ENCODE measurements around the gene EPM2A. TPM values are rescaled to one million over a fixed set of nuclear protein-coding genes. Genes with fewer than 3 reads are reported as not detected.
"Not testable (repeated sequence)": the region's sequence is repeated elsewhere in the genome, so short reads cannot be mapped to it uniquely, and the experiment has no call there.

EPM2A gene
- polyA plus RNA-seq, 3 donors from 2014 or later = 5.7 to 12.8 (median 7.9) TPM

- Mint-ChIP-seq H3K27me3 (ENCODE audit: low read depth in 3 of 3) (no peaks in the 10 kb centered on the region), H3K9me3 (peaks cover 0 to 4% (median 2%) of the 10 kb centered on the region in 6 donors), H3K4me1 (no peaks in the 10 kb centered on the region), H3K27ac (no peak overlapping the region), H3K36me3 (peaks cover 0 to 8% (median 3%) of the 10 kb centered on the region in 3 donors), H3K4me3 (no peak overlapping the region)
- no peak for DNase-seq
Measured at GRCh38 chr6:145723646-145724045, 11.7 kb downstream of the EPM2A start.

- Mint-ChIP-seq H3K27ac (no peak overlapping the region), H3K4me1 (no peaks in the 10 kb centered on the region), H3K4me3 (no peak overlapping the region), H3K9me3 (peaks cover 0 to 5% (median 3%) of the 10 kb centered on the region in 6 donors), H3K27me3 (ENCODE audit: low read depth in 3 of 3) (no peaks in the 10 kb centered on the region), H3K36me3 (peaks cover 0 to 8% (median 3%) of the 10 kb centered on the region in 3 donors)
- no peak for DNase-seq
Measured at GRCh38 chr6:145722190-145722589, 13.1 kb downstream of the EPM2A start.

GRCh38 chr6:145721144-145721543, 14.2 kb downstream of the EPM2A start:
- Mint-ChIP-seq H3K9me3 (peaks cover 0 to 5% (median 4%) of the 10 kb centered on the region in 6 donors), H3K27ac (no peak overlapping the region), H3K4me3 (no peak overlapping the region), H3K4me1 (no peaks in the 10 kb centered on the region), H3K27me3 (ENCODE audit: low read depth in 3 of 3) (no peaks in the 10 kb centered on the region), H3K36me3 (peaks cover 0 to 14% (median 8%) of the 10 kb centered on the region in 3 donors)
- DNase-seq = no peak

- H3K27ac Mint-ChIP-seq = no peak overlapping the region
- DNase-seq = no peak
- peaks cover 1 to 8% (median 6%) of the 10 kb centered on the region in 6 donors for H3K9me3 Mint-ChIP-seq
- H3K4me1 Mint-ChIP-seq = peaks cover 5 to 14% of the 10 kb centered on the region in 2 donors
- H3K36me3 Mint-ChIP-seq = peaks cover 11 to 16% (median 15%) of the 10 kb centered on the region in 3 donors
- H3K4me3 Mint-ChIP-seq = no peak overlapping the region
- H3K27me3 Mint-ChIP-seq (ENCODE audit: low read depth in 3 of 3) = no peaks in the 10 kb centered on the region
Measured at GRCh38 chr6:145715426-145715825, 19.9 kb downstream of the EPM2A start.

- Mint-ChIP-seq H3K27ac (peak overlapping the region in 1 of 6 donors; percentile 54), H3K4me3 (no peak overlapping the region), H3K36me3 (peaks cover 11 to 16% (median 15%) of the 10 kb centered on the region in 3 donors), H3K27me3 (ENCODE audit: low read depth in 3 of 3) (no peaks in the 10 kb centered on the region), H3K4me1 (peaks cover 5 to 14% of the 10 kb centered on the region in 2 donors), H3K9me3 (peaks cover 1 to 8% (median 6%) of the 10 kb centered on the region in 6 donors)
- no peak for DNase-seq
Measured at GRCh38 chr6:145714731-145715130, 20.6 kb downstream of the EPM2A start.

GRCh38 chr6:145713773-145714172, 21.5 kb downstream of the EPM2A start:
- Mint-ChIP-seq H3K4me3 (no peak overlapping the region), H3K4me1 (peaks cover 5 to 14% of the 10 kb centered on the region in 2 donors), H3K27ac (no peak overlapping the region), H3K36me3 (peaks cover 14 to 19% (median 16%) of the 10 kb centered on the region in 3 donors), H3K9me3 (peaks cover 1 to 8% (median 7%) of the 10 kb centered on the region in 6 donors), H3K27me3 (ENCODE audit: low read depth in 3 of 3) (no peaks in the 10 kb centered on the region)
- DNase-seq = no peak

- Mint-ChIP-seq H3K4me1 (peaks cover 5 to 14% of the 10 kb centered on the region in 2 donors), H3K4me3 (no peak overlapping the region), H3K27ac (no peak overlapping the region), H3K27me3 (ENCODE audit: low read depth in 3 of 3) (no peaks in the 10 kb centered on the region), H3K9me3 (peaks cover 0 to 8% (median 6%) of the 10 kb centered on the region in 6 donors), H3K36me3 (peaks cover 13 to 20% (median 19%) of the 10 kb centered on the region in 3 donors)
- no peak for DNase-seq
Measured at GRCh38 chr6:145711372-145711771, 23.9 kb downstream of the EPM2A start.

GRCh38 chr6:145707397-145707796, 27.9 kb downstream of the EPM2A start:
- Mint-ChIP-seq H3K4me3 (no peak overlapping the region), H3K27ac (no peak overlapping the region), H3K36me3 (peaks cover 4 to 10% (median 5%) of the 10 kb centered on the region in 3 donors), H3K4me1 (peaks cover 6 to 8% of the 10 kb centered on the region in 2 donors), H3K9me3 (peaks cover 0 to 2% (median 0%) of the 10 kb centered on the region in 6 donors), H3K27me3 (ENCODE audit: low read depth in 3 of 3) (no peaks in the 10 kb centered on the region)
- DNase-seq = no peak

GRCh38 chr6:145705561-145705960, 29.8 kb downstream of the EPM2A start:
- H3K9me3 Mint-ChIP-seq = peaks cover 0 to 2% (median 0%) of the 10 kb centered on the region in 6 donors
- H3K27me3 Mint-ChIP-seq (ENCODE audit: low read depth in 3 of 3) = no peaks in the 10 kb centered on the region
- H3K27ac Mint-ChIP-seq = peak overlapping the region in 1 of 6 donors; percentile 34
- DNase-seq = no peak
- no peak overlapping the region for H3K4me3 Mint-ChIP-seq
- peaks cover 4 to 10% (median 5%) of the 10 kb centered on the region in 3 donors for H3K36me3 Mint-ChIP-seq
- peaks cover 6 to 8% of the 10 kb centered on the region in 2 donors for H3K4me1 Mint-ChIP-seq

- peaks cover under 1 to 10% (median 4%) of the 10 kb centered on the region in 3 donors for H3K36me3 Mint-ChIP-seq
- H3K27ac Mint-ChIP-seq = no peak overlapping the region
- no peaks in the 10 kb centered on the region for H3K9me3 Mint-ChIP-seq
- no peak overlapping the region for H3K4me3 Mint-ChIP-seq
- H3K4me1 Mint-ChIP-seq = peaks cover 6 to 8% of the 10 kb centered on the region in 2 donors
- no peaks in the 10 kb centered on the region for H3K27me3 Mint-ChIP-seq (ENCODE audit: low read depth in 3 of 3)
- peak in 1 of 3 donors; percentile 1 for DNase-seq
Measured at GRCh38 chr6:145704143-145704781, 31.1 kb downstream of the EPM2A start.

- Mint-ChIP-seq H3K27ac (no peak overlapping the region), H3K4me3 (no peak overlapping the region), H3K4me1 (no peaks in the 10 kb centered on the region), H3K36me3 (peaks cover 0 to 12% (median 8%) of the 10 kb centered on the region in 3 donors), H3K27me3 (ENCODE audit: low read depth in 3 of 3) (peaks cover 0 to 2% (median 1%) of the 10 kb centered on the region in 3 donors), H3K9me3 (peaks cover 2 to 10% (median 7%) of the 10 kb centered on the region in 6 donors)
- DNase-seq = no peak
Measured at GRCh38 chr6:145699462-145699861, 35.9 kb downstream of the EPM2A start.

GRCh38 chr6:145697401-145697800, 37.9 kb downstream of the EPM2A start:
- not testable (repeated sequence) for DNase-seq; H3K27ac Mint-ChIP-seq; H3K27me3 Mint-ChIP-seq (ENCODE audit: low read depth in 3 of 3); H3K4me1 Mint-ChIP-seq; H3K9me3 Mint-ChIP-seq; H3K4me3 Mint-ChIP-seq
- H3K36me3 Mint-ChIP-seq = peaks cover 0 to 14% (median 12%) of the 10 kb centered on the region in 3 donors

- DNase-seq = no peak
- H3K36me3 Mint-ChIP-seq = peaks cover 0 to 17% (median 14%) of the 10 kb centered on the region in 3 donors
- no peaks in the 10 kb centered on the region for H3K4me1 Mint-ChIP-seq
- no peak overlapping the region for H3K27ac Mint-ChIP-seq
- peaks cover 2 to 10% (median 7%) of the 10 kb centered on the region in 6 donors for H3K9me3 Mint-ChIP-seq
- H3K27me3 Mint-ChIP-seq (ENCODE audit: low read depth in 3 of 3) = peaks cover 2 to 3% (median 2%) of the 10 kb centered on the region in 3 donors
- H3K4me3 Mint-ChIP-seq = no peak overlapping the region
Measured at GRCh38 chr6:145694083-145694737, 41.1 kb downstream of the EPM2A start.

- H3K36me3 Mint-ChIP-seq = peaks cover 0 to 8% (median 5%) of the 10 kb centered on the region in 3 donors
- H3K4me1 Mint-ChIP-seq = no peaks in the 10 kb centered on the region
- H3K4me3 Mint-ChIP-seq = no peak overlapping the region
- H3K27me3 Mint-ChIP-seq (ENCODE audit: low read depth in 3 of 3) = peaks cover under 1 to 2% (median 2%) of the 10 kb centered on the region in 3 donors
- no peak overlapping the region for H3K27ac Mint-ChIP-seq
- H3K9me3 Mint-ChIP-seq = peaks cover 0 to 4% (median 0%) of the 10 kb centered on the region in 6 donors
- no peak for DNase-seq
Measured at GRCh38 chr6:145690969-145691368, 44.4 kb downstream of the EPM2A start.
